Cortex of kidney (tissue), 1 donor: ENCODE measurements around the gene GLRA1.
"Not testable (repeated sequence)": the region's sequence is repeated elsewhere in the genome, so short reads cannot be mapped to it uniquely, and the experiment has no call there.

Experiments used
- DNase-seq: peaks from one replicate; lab custom pipeline; 2025; lab: John Stamatoyannopoulos, UW

GLRA1 gene

DNA sequence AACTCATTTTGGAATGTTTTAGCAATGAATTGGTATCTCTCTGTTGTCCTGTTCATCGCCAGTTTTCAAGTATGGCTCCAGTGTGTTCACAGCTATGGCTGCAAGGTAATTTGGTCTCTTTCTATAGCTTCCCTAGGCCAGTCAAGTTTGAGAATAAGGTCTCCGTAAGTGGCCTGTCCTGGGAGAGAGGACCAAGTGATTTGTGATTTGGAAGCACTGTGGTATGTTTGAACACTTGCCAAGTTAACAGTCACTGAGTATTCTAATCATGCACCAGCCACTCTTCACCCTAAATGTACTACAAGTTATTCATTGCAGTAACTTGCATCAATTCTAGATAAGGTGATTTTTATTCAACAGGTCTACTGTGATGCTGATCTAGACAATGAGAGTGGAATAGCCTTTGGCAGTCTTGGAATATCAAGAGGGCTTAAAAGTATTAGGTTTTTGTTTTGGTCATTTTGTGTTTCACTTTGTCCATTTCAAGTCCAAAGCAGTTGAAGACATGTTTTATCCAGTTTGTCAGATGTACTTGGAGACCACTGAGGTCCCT lies 111.8 kb downstream of the GLRA1 start:
- no peak for DNase-seq

DNA sequence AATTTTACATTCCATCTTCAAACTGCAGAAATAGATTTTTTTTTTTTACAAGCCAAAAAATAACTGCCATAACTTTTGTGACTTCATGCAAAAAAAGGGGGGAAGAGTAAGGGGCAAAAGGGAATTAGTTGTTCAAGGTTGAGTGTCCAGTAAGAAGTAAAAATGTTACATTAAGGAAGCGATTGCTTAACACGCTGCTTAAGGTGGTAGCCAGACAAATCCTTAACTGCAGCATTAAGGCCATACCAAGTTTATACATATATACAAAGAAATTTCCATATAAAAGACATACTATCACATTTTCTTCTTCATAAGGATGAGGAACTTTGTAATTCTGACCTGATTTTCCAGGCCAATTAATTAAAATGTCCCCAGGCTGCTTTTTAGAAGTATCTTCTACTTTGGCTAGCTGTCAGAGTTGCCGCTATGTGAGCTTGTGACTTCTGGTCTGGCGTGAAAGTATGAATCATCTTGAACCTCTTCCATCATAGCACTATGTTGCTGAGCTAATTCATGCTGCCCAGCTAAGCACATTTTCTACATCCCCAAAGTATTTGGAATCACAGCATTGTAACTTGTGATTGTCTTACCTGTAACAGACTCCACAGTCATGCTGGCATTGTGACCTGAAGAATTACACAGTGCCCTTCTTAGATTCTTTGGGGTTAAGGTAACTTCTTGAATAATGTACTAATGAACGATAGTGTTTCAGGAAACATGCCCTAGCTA lies 112.9 kb downstream of the GLRA1 start:
- no peak for DNase-seq

DNA sequence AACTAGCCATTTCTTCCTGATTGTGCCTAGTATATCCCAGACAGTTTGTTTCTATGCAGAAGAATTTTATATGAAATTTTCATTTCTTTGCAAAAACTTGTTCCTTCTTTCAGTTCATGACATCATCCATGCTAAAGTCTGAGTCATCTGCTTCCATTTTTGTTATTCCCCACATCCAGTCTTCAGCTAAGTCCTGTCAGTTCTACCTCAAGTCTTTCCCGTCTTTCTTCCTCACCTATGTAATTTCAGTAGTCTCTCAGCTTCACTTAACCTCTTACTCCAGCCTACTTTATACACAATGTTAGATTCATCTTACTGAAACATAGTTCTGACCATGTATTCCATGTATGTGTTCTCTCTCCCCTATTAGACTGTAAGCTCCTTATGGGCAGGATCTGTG lies 113.8 kb downstream of the GLRA1 start:
- DNase-seq: no peak

DNA sequence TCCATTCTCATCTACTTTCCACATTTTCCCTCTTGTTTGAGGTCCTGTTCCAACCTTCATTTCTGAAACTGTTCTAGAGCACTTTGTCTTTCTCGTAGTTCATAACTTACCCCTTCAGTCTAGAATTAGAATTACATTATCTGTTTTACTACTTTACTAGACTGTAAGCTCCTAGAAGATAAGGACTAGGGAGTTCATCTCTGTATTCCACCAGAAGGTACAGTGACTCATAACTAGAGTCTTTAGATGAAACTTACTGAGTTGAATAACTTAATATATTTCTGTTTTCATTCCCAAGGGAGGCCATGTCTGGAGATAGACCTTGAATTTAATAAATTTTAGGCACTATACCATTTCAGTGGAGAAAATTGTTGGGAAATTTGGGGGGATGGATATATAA lies 114.2 kb downstream of the GLRA1 start:
- DNase-seq: no peak

DNA sequence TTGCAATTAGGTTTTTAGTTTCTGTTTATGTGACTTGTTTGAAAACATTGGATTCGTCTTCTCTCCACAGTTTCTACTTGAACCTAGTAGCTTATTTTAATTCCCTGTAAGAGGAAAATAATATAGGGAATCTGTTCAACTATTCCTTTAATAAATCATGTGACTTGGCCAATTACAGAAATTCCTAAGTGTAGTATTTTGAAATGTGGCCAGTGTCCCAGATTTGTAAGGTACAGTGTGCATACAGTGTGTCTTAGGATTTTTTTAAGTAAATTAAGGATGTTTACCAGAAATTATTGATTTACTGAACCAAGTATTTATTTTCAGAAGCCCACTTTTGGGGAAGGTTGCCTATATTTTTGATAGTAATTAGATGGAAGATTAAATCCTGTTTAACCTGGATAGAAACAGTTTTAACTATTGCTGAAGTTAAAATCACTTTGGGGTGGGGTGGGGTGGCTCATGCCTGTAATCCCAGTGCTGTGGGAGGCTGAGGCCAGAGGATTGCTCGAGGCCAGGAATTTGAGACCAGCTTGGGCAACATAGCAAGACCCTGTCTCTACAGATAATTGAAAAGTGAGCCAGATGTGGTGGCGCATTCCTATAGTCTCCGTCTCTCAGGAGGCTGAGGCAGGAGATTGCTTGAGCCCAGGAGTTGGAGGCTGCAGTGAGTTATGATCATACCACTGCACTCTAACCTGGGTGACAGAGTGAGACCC lies 116.0 kb downstream of the GLRA1 start:
- DNase-seq: no peak

GRCh38 chr5:151805414-151806223 lies 119.0 kb downstream of the GLRA1 start:
- DNase-seq: no peak

DNA sequence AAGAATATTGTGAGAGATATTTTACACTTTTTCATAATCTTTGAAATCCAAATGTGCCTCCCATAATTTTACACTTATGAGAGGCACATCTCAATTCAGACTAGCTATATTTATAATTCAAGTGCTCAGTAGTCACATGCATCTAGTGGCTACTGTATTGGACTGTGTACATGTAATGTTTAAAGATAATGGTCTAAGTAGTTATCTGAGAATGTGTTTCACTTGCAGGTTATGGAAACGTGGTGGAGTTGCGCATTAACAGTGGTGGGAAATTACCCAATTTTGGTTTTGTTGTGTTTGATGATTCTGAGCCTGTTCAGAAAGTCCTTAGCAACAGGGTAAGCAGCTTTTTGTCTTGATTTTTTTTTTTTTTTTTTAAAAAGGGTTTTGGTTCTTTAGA lies 124.1 kb downstream of the GLRA1 start:
- no peak for DNase-seq

DNA sequence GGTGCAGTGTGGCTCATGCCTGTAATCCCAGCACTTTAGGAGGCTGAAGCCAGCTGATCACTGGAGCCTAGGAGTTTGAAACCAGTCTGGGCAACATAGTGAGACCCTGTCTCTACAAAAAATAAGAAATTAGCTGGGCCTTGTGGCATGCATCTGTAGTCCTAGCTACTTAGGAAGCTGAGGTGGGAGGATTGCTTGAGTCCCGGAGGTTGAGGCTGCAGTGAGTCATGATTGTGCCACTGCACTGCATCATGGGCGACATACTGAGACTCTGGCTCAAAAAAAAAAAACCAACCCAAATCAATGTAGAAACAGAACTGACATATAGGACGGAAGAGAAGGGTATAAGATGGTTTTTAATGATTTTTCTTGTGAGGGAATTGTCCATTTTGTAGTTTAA lies 125.2 kb downstream of the GLRA1 start:
- no peak for DNase-seq

DNA sequence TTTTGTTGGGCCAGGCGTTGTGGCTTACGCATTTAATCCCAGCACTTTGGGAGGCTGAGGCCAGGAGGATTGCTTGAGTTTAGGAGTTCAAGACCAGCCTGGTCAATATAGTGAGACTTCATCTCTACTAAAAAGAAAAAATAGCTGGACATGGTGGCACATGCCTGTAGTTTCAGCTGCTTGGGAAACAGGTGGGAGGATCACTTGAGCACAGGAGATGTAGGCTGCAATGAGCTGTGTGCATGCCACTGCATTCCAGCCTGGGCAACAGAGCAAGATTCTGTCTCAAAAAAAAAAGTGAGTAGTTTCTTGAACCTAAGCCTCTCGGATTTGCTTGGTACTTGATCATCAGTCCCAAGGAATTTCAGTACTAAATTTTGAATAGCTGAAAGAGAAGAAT lies 126.0 kb downstream of the GLRA1 start:
- no peak for DNase-seq

DNA sequence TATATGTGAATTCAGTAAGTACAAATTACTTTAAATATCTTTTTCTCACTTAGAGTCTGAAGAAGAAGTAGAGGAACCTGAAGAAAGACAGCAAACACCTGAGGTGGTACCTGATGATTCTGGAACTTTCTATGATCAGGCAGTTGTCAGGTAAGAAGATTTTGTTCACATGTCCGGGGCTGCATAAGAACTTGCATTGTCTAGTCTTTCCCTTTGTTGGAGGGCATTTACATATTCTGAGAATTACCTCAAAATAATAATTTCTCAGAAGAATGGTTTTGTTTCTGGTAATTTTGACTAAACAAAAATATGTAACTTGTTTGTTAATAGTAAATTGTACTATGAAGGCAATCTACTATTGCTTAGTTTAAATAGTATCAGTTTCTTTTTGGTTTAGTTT lies 129.2 kb downstream of the GLRA1 start:
- no peak for DNase-seq

- DNase-seq: no peak
These were observed 131.3 kb downstream of the GLRA1 start for GRCh38 chr5:151793358-151793757.

DNA sequence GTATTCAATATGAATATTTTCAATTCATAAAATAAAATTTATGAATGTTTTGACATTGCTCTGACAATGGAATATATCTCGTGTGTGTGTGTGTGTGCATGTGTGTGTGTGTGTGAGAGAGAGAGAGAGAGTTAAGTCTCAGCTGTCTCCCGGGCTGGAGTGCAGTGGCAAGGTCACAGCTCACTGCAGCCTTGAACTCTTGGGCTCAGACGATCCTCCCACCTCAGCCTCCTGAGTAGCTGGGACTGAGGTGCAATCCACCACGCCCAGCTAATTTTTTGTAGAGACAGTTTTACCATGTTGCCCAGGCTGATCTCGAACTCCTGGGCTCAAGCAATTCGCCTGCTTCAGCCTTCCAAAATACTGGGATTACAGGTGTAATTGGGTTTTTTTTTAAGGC lies 136.8 kb downstream of the GLRA1 start:
- DNase-seq: no peak

- DNase-seq: no peak
These were observed 138.2 kb downstream of the GLRA1 start for GRCh38 chr5:151786468-151786867.

GRCh38 chr5:151784141-151784540 lies 140.5 kb downstream of the GLRA1 start:
- no peak for DNase-seq

GRCh38 chr5:151783664-151784063 lies 141.0 kb downstream of the GLRA1 start:
- DNase-seq: not testable (repeated sequence)

DNA sequence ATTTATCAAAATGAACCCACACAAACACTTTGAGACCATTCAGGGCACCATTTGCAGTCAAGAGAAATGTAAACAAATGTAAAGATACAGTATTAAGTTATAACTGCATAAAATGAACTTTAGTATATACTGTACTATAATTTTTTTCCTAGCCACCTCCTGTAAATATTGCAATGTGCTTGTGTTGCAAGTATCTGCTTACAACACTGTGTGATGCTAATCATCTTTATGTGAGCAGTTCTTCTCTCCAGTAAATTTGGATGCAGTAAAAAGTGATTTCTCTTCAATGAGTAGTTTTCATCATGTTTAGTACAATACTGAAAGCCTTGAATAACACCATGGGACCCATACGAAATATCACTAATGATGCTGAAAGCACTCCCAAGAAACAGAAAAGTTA lies 143.4 kb downstream of the GLRA1 start:
- no peak for DNase-seq

GRCh38 chr5:151780348-151780747 lies 144.3 kb downstream of the GLRA1 start:
- DNase-seq: no peak

- DNase-seq: no peak
These were observed 145.0 kb downstream of the GLRA1 start for GRCh38 chr5:151779531-151780125.

DNA sequence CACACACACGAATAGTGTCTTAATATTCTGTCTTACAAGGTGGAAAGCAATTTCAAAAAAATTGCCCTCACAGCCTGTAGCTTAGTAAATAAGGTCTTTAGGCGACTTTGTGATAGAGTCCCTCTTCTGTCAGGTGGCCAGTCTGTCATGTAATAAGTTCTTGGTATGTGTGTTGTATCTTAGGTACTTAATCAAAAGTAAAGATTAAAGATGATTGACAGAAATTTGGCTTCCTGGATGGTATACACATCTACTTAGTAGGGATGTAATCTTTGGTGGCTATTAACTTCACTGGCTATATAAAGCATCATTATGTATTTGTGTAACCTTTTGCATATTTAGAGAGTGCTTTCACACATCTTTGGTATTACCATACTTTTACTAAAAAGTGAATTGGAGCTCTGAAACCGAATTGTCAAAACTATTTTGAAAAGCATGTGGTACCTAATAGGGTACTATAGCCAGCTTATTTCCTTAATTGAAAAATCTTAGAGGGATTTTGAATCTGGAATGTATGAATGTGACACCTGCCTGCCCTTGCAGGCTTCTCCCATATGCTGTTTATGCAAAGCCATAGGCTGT lies 149.5 kb downstream of the GLRA1 start:
- no peak for DNase-seq

DNA sequence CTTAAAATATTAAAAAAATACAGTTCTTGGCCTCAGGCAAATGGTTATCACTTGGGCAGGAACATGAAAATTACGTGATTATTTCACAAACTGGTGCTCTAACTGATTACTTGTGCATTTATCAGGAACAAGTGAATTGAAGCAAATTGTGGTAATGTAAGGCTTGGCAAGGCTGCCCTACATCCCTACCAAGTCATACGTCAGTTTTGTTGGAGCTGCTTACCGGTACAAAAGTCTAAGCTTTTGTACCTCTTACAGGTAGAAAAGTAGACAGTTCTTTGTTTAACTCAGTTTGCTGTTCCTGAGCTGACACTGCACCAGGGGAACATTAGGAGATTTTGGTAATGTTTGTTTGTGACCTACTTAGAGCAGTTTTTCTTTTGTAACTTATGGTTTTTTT lies 150.7 kb downstream of the GLRA1 start:
- DNase-seq: no peak

GRCh38 chr5:151772846-151773561 lies 151.6 kb downstream of the GLRA1 start:
- no peak for DNase-seq
